GM23248 (cell line): ENCODE measurements around the gene HUS1.

Experiments used
- EZH2 ChIP-seq: fragments of 200-600 bp; sonication (generic); IDR thresholded peaks from 2 replicates; pipeline ENCODE4 v1.6.1; 2018; ENCODE audit warnings: antibody characterized with exemption, mild to moderate bottlenecking; ENCODE audit not compliant: insufficient read depth, poor library complexity, severe bottlenecking
- EZH2phosphoT487 ChIP-seq: fragments of 200-600 bp; sonication (generic); IDR thresholded peaks from 2 replicates; pipeline ENCODE4 v1.6.1; 2018; ENCODE audit warnings: antibody characterized with exemption, moderate library complexity, mild to moderate bottlenecking, low read depth; ENCODE audit not compliant: insufficient read depth

GRCh38 chr7:47952224-47952623, 27.2 kb downstream of the HUS1 start:
- TF ChIP-seq EZH2 = no peak
- no peak for TF ChIP-seq EZH2phosphoT487
